H1 (cell line): ENCODE data around the gene GRAMD1C. TPM values are rescaled to one million over a fixed set of nuclear protein-coding genes. Genes with fewer than 3 reads are reported as not detected.

Experiments
- CTCF ChIA-PET: fragments of 300-600 bp; sonication (Branson Sonifier 250); formaldehyde crosslinking; loops from one replicate; lab custom pipeline; 2021; ENCODE audit not compliant: partially characterized antibody; lab: Charles Lee
- POLR2A ChIA-PET: fragments of 300-600 bp; sonication (Branson Sonifier 250); formaldehyde crosslinking; loops from one replicate; lab custom pipeline; 2021; ENCODE audit warnings: inconsistent platforms; ENCODE audit not compliant: partially characterized antibody; lab: Charles Lee
- DNase-seq, 2 experiments: peaks; one replicate each; pipeline versions ENCODE4 v3.0.0 to v3.0.0-alpha.2; 2010 to 2022; ENCODE audit warnings: low spot score in 2 of 2, low read depth in 1 of 2, mixed read lengths in 1 of 2
- FAIRE-seq: peaks from 2 replicates; lab custom pipeline; 2011; peaks lifted over from hg19 to GRCh38; lab: Jason Lieb, UNC
- H2AFZ ChIP-seq: 2 replicates; pipeline ENCODE4 v1.8.1; 2012; ENCODE audit warnings: low read length, inconsistent platforms
- H2AK5ac ChIP-seq: 2 replicates; pipeline ENCODE4 v1.6.1; 2013; ENCODE audit warnings: low read depth, low read length
- H2BK120ac ChIP-seq: replicated peaks from 2 replicates; pipeline ENCODE3; 2013; ENCODE audit warnings: low read depth, low read length, inconsistent platforms
- H2BK12ac ChIP-seq: 2 replicates; pipeline ENCODE4 v1.6.1; 2013; ENCODE audit warnings: low read depth, low read length
- H2BK15ac ChIP-seq: 2 replicates; pipeline ENCODE4 v1.6.1; 2013; ENCODE audit warnings: low read length
- H2BK20ac ChIP-seq: 2 replicates; pipeline ENCODE4 v1.6.1; 2013; ENCODE audit warnings: low read length
- H2BK5ac ChIP-seq: 2 replicates; pipeline ENCODE4 v1.6.1; 2013; ENCODE audit warnings: low read depth, low read length
- H3K14ac ChIP-seq: 2 replicates; pipeline ENCODE4 v1.6.1; 2013; ENCODE audit warnings: inconsistent platforms; ENCODE audit not compliant: insufficient read length
- H3K18ac ChIP-seq: 2 replicates; pipeline ENCODE4 v1.6.1; 2013; ENCODE audit warnings: low read length; ENCODE audit errors: extremely low read depth
- H3K23ac ChIP-seq: 2 replicates; pipeline ENCODE4 v1.6.1; 2013; ENCODE audit warnings: inconsistent platforms; ENCODE audit not compliant: insufficient read length
- H3K23me2 ChIP-seq: 2 replicates; pipeline ENCODE4 v1.6.1; 2013; ENCODE audit warnings: low read depth, low read length
- H3K27ac ChIP-seq: 2 replicates; pipeline ENCODE4 v1.6.1; 2011; ENCODE audit warnings: low read depth, low read length, inconsistent platforms
- H3K27me3 ChIP-seq, 4 experiments: replicated peaks in 1 of 4; 1 replicate in 1 of 4; 2 replicates in 3 of 4; pipeline versions ENCODE4 v1.6.1 to v1.8.1; 2011 to 2013; ENCODE audit warnings: low read length in 3 of 4, mild to moderate bottlenecking in 3 of 4, inconsistent platforms in 2 of 4, mixed read lengths in 2 of 4, moderate library complexity in 1 of 4; ENCODE audit not compliant: control insufficient read depth in 3 of 4, insufficient read depth in 3 of 4; ENCODE audit errors: extremely low read depth in 1 of 4
- H3K36me3 ChIP-seq, 4 experiments: 2 replicates each; pipeline versions ENCODE4 v1.6.1 to v1.8.1; 2011 to 2013; ENCODE audit warnings: mild to moderate bottlenecking in 4 of 4, low read length in 3 of 4, moderate library complexity in 2 of 4, control low read depth in 1 of 4, inconsistent platforms in 1 of 4; ENCODE audit not compliant: insufficient read depth in 4 of 4, control insufficient read depth in 2 of 4
- H3K4ac ChIP-seq: replicated peaks from 2 replicates; pipeline ENCODE3; 2013; ENCODE audit warnings: low read length, low read depth, mixed read lengths, inconsistent platforms; ENCODE audit not compliant: insufficient read length
- H3K4me1 ChIP-seq, 4 experiments: replicated peaks in 1 of 4; 1 replicate in 1 of 4; 2 replicates in 3 of 4; pipeline versions ENCODE4 v1.6.1 to v1.8.1; 2011 to 2013; ENCODE audit warnings: low read length in 3 of 4, inconsistent platforms in 2 of 4, mixed read lengths in 1 of 4; ENCODE audit not compliant: insufficient read depth in 4 of 4, control insufficient read depth in 3 of 4
- H3K4me2 ChIP-seq, 2 experiments: 2 replicates each; pipeline versions ENCODE4 v1.6.1 to v1.8.1; 2011 to 2013; ENCODE audit warnings: low read depth in 2 of 2, low read length in 2 of 2, control low read depth in 1 of 2, inconsistent platforms in 1 of 2, mild to moderate bottlenecking in 1 of 2; ENCODE audit not compliant: insufficient read depth in 1 of 2
- H3K4me3 ChIP-seq, 4 experiments: fragments of 200-600, 300-600 bp in 1 of 4; sonication (generic), shearing (Covaris generic), sonication (Bioruptor Twin) in 1 of 4; 2 replicates each; pipeline versions ENCODE4 v1.5.1 to v1.8.1; 2011 to 2016; ENCODE audit warnings: low read length in 4 of 4, low read depth in 3 of 4, control low read depth in 2 of 4, inconsistent platforms in 2 of 4, mild to moderate bottlenecking in 2 of 4, mixed read lengths in 1 of 4, moderate library complexity in 1 of 4; ENCODE audit not compliant: insufficient read depth in 2 of 4; ENCODE audit errors: extremely low read depth in 1 of 4
- H3K56ac ChIP-seq: replicated peaks from 2 replicates; pipeline ENCODE3; 2013; ENCODE audit warnings: low read depth, mild to moderate bottlenecking, mixed read lengths, low read length, inconsistent platforms; ENCODE audit not compliant: insufficient read length
- H3K79me1 ChIP-seq: 2 replicates; pipeline ENCODE4 v1.6.1; 2013; ENCODE audit warnings: low read depth, low read length, control low read depth
- H3K79me2 ChIP-seq, 2 experiments: 2 replicates each; pipeline versions ENCODE4 v1.6.1 to v1.8.1; 2012 to 2013; ENCODE audit warnings: low read length in 2 of 2, mild to moderate bottlenecking in 2 of 2, inconsistent platforms in 1 of 2; ENCODE audit not compliant: insufficient read depth in 2 of 2, control insufficient read depth in 1 of 2
- H3K9ac ChIP-seq, 4 experiments: replicated peaks in 1 of 4; 1 replicate in 1 of 4; 2 replicates in 3 of 4; pipeline versions ENCODE4 v1.6.1 to v1.8.1; 2011 to 2013; ENCODE audit warnings: low read depth in 3 of 4, low read length in 3 of 4, control low read depth in 2 of 4, mild to moderate bottlenecking in 2 of 4, moderate library complexity in 2 of 4, inconsistent platforms in 1 of 4; ENCODE audit errors: extremely low read depth in 1 of 4
- H3K9me3 ChIP-seq, 2 experiments: 2 replicates each; pipeline versions ENCODE4 v1.6.1 to v1.8.1; 2012 to 2013; ENCODE audit warnings: mild to moderate bottlenecking in 2 of 2, moderate library complexity in 2 of 2, control low read depth in 1 of 2, inconsistent platforms in 1 of 2, low read depth in 1 of 2, low read length in 1 of 2, mixed read lengths in 1 of 2; ENCODE audit not compliant: insufficient read depth in 2 of 2
- H4K20me1 ChIP-seq, 2 experiments: replicated peaks in 1 of 2; 2 replicates each; pipeline versions ENCODE3 to v1.8.1; 2011 to 2013; ENCODE audit warnings: inconsistent platforms in 2 of 2, low read length in 2 of 2, mild to moderate bottlenecking in 1 of 2; ENCODE audit not compliant: insufficient read depth in 2 of 2, control insufficient read depth in 1 of 2
- H4K5ac ChIP-seq: 2 replicates; pipeline ENCODE4 v1.6.1; 2013; ENCODE audit warnings: low read length, low read depth, mixed read lengths, inconsistent platforms; ENCODE audit not compliant: insufficient read length
- H4K8ac ChIP-seq: 2 replicates; pipeline ENCODE4 v1.8.0; 2013; ENCODE audit warnings: mild to moderate bottlenecking, moderate library complexity, low read length, inconsistent platforms; ENCODE audit not compliant: insufficient read depth; ENCODE audit errors: extremely low read depth
- H4K91ac ChIP-seq: replicated peaks from 2 replicates; pipeline ENCODE3; 2013; ENCODE audit warnings: low read length, mixed read lengths, inconsistent platforms; ENCODE audit not compliant: insufficient read length
- ATF3 ChIP-seq: IDR thresholded peaks from 2 replicates; pipeline ENCODE4 v1.6.1; 2011; ENCODE audit warnings: low read depth, mild to moderate bottlenecking, low read length; ENCODE audit not compliant: insufficient read depth
- BCL11A ChIP-seq, 2 experiments: IDR thresholded peaks; one replicate each; pipeline ENCODE4 v1.6.1; 2011; ENCODE audit warnings: low read depth in 2 of 2, low read length in 2 of 2, mild to moderate bottlenecking in 2 of 2
- EZH2 ChIP-seq: fragments of 200-600 bp; sonication (generic); IDR thresholded peaks from 2 replicates; pipeline ENCODE4 v1.7.1; 2012; ENCODE audit warnings: low read depth, mild to moderate bottlenecking, moderate library complexity, low read length, inconsistent platforms; ENCODE audit not compliant: severe bottlenecking
- GABPA ChIP-seq: IDR thresholded peaks from 2 replicates; pipeline ENCODE4 v1.6.1; 2011; ENCODE audit warnings: mild to moderate bottlenecking, low read length, moderate library complexity, borderline replicate concordance; ENCODE audit not compliant: insufficient read depth
- MAX ChIP-seq: IDR thresholded peaks from 2 replicates; pipeline ENCODE4 v1.6.1; 2012; ENCODE audit warnings: inconsistent platforms
- SIN3A ChIP-seq, 2 experiments: IDR thresholded peaks in 1 of 2; conservative IDR thresholded peaks in 1 of 2; 2 replicates each; pipeline ENCODE4 v1.6.1; 2011 to 2012; ENCODE audit warnings: low read length in 2 of 2, improper control_type of control experiment in 1 of 2, low read depth in 1 of 2, mild to moderate bottlenecking in 1 of 2
- USF2 ChIP-seq: IDR thresholded peaks from 2 replicates; pipeline ENCODE4 v1.6.1; 2011; ENCODE audit warnings: low read length, improper control_type of control experiment
- polyA plus RNA-seq, 7 experiments: library from polyadenylated mRNA; depleted of rRNA in 3 of 7; stranded (reverse) in 5 of 7; unstranded in 2 of 7; fragments of >200 nt in 5 of 7; fragments of 200-250 nt in 2 of 7; gene quantifications; 1 replicate in 5 of 7; 2 replicates in 1 of 7; 4 replicates in 1 of 7; pipeline versions ENCODE4 v1.2.1 to v1.2.3, GENCODE V29; 2011 to 2013; ENCODE audit warnings: missing spikeins in 2 of 7, mixed read lengths in 2 of 7
- total RNA-seq: library from RNA; stranded (reverse); fragmentation: NEBNext Ultra II Directional; extraction: Animal tissue kit (Norgen Biotek cat#: 25700); gene quantifications from 2 replicates; pipeline ENCODE4 v1.2.1, GENCODE V29; 2021

GRAMD1C gene
- total and polyA plus RNA-seq, 2 of the 8 experiments (the other 6 are each of a cell fraction or from before 2014, with no cell fraction given) = 0.62 to 2.1 TPM

GRCh38 chr3:113981803-113982202 lies 143.2 kb downstream of the GRAMD1C start:
- no peak overlapping the region for H4K91ac ChIP-seq
- H3K9me3 ChIP-seq = no peaks in the 10 kb centered on the region
- H3K36me3 ChIP-seq = no peaks in the 10 kb centered on the region
- H2BK15ac ChIP-seq = no peak overlapping the region
- H2BK12ac ChIP-seq = no peak overlapping the region
- no peak overlapping the region for H2AK5ac ChIP-seq
- H3K79me1 ChIP-seq = no peaks in the 10 kb centered on the region
- H2BK120ac ChIP-seq = no peak overlapping the region
- H2AFZ ChIP-seq = no peak overlapping the region
- no peak overlapping the region for H3K4me3 ChIP-seq
- no peaks in the 10 kb centered on the region for H4K20me1 ChIP-seq
- no peak overlapping the region for H3K18ac ChIP-seq
- FAIRE-seq (no peak), DNase-seq (no peak)
- H3K4ac ChIP-seq = no peak overlapping the region
- no peak overlapping the region for H3K4me2 ChIP-seq
- H2BK20ac ChIP-seq = no peak overlapping the region
- H3K79me2 ChIP-seq = no peaks in the 10 kb centered on the region
- no peak overlapping the region for H3K14ac ChIP-seq
- CTCF ChIA-PET = interaction anchor here (0.5 to 1.6 kb wide), 5 partner anchors 16 to 137 kb away, joined by 3 to 4 read pairs (median 3); no protein-coding TSS in a partner anchor
- H4K5ac ChIP-seq = no peak overlapping the region
- H3K9ac ChIP-seq = no peak overlapping the region
- no peaks in the 10 kb centered on the region for H3K27me3 ChIP-seq
- no peak overlapping the region for H2BK5ac ChIP-seq
- H3K23ac ChIP-seq = no peak overlapping the region
- no peak overlapping the region for H3K56ac ChIP-seq
- no peak overlapping the region for H3K27ac ChIP-seq
- H4K8ac ChIP-seq = no peak overlapping the region
- POLR2A ChIA-PET = interaction anchor here (1.1 kb wide), 1 partner anchor 10 kb away, joined by 3 read pairs; no protein-coding TSS in a partner anchor
- H3K4me1 ChIP-seq = 0 out of 7 replicates have a peak, but pooled peaks cover 0 to 2% (median 0%) of the 10 kb centered on the region in 4 experiments
- no peaks in the 10 kb centered on the region for H3K23me2 ChIP-seq
- no peak for TF ChIP-seq ATF3
- no peak for TF ChIP-seq USF2
- no peak for TF ChIP-seq EZH2
- no peak for TF ChIP-seq GABPA
- TF ChIP-seq MAX = no peak
- TF ChIP-seq BCL11A (IDR thresholded peaks at IDR 0.05; ENCODE audit: low read depth in 2 of 2, low read length in 2 of 2) = no peak
- TF ChIP-seq SIN3A (conservative IDR thresholded peaks at IDR 0.05 in 1 of 2, IDR thresholded peaks at IDR 0.05 in 1 of 2; ENCODE audit: low read depth in 1 of 2, low read length in 2 of 2) = no peak
